HepG2 (cell line): ENCODE results near the gene ARHGEF12. TPM values are rescaled to one million over a fixed set of nuclear protein-coding genes. Genes with fewer than 3 reads are reported as not detected.

ENCODE experiments used
- ATAC-seq: fragments of 200-7000 bp; cut with Tn5 transposase; 3 replicates; pipeline ENCODE4 v1.9.1; 2020; ENCODE audit warnings: mild to moderate bottlenecking, moderate library complexity
- BruUV-seq: library from RNA; stranded (reverse); fragments of 400-500 nt; replicated peaks from 2 replicates; lab custom pipeline; 2021; lab: Mats Ljungman, UMichigan
- CTCF ChIA-PET: fragments of 300-600 bp; formaldehyde crosslinking; extraction: SDS; loops from one replicate; lab custom pipeline; 2021; ENCODE audit warnings: low total read pairs, inconsistent platforms, low intra/inter-chr PET ratio; lab: Yijun Ruan, JAX
- POLR2A ChIA-PET: fragments of 350-600 bp; sonication (Branson Sonifier 250); formaldehyde crosslinking; loops from one replicate; lab custom pipeline; 2020; ENCODE audit warnings: antibody characterized with exemption, inconsistent platforms; lab: Yijun Ruan, JAX
- DNase-seq: peaks from one replicate; pipeline ENCODE4 v3.0.0-alpha.2; 2015; ENCODE audit warnings: low spot score
- FAIRE-seq: peaks from 3 replicates; lab custom pipeline; 2011; peaks lifted over from hg19 to GRCh38; lab: Jason Lieb, UNC
- H2AFZ ChIP-seq: one replicate; pipeline ENCODE4 v1.6.1; 2011; ENCODE audit warnings: low read length, inconsistent platforms
- H3K27ac ChIP-seq: fragments of 300-600 bp; 3 replicates; pipeline ENCODE4 v1.8.0; 2011; ENCODE audit warnings: mixed run types, mild to moderate bottlenecking, mixed read lengths, low read length, inconsistent platforms; ENCODE audit not compliant: insufficient read depth; ENCODE audit errors: extremely low read length
- H3K27me3 ChIP-seq, 2 experiments: fragments of 200-600 bp in 1 of 2; 2 replicates in 1 of 2; 3 replicates in 1 of 2; pipeline versions ENCODE4 v1.6.0 to v1.8.0; 2011; ENCODE audit warnings: low read length in 2 of 2, mild to moderate bottlenecking in 2 of 2, moderate library complexity in 2 of 2, inconsistent platforms in 1 of 2; ENCODE audit not compliant: insufficient read depth in 2 of 2, control insufficient read depth in 1 of 2
- H3K36me3 ChIP-seq, 2 experiments: fragments of 200-600 bp in 1 of 2; replicated peaks in 1 of 2; 2 replicates in 1 of 2; 3 replicates in 1 of 2; pipeline versions ENCODE4 v1.5.1 to v1.8.0; 2011; ENCODE audit warnings: low read length in 2 of 2, inconsistent platforms in 1 of 2; ENCODE audit not compliant: insufficient read depth in 2 of 2, control insufficient read depth in 1 of 2
- H3K4me1 ChIP-seq: 2 replicates; pipeline ENCODE4 v1.5.1; 2012; ENCODE audit warnings: low read length, inconsistent platforms; ENCODE audit not compliant: insufficient read depth
- H3K4me2 ChIP-seq: 2 replicates; pipeline ENCODE4 v1.6.0; 2011; ENCODE audit warnings: low read depth, low read length, inconsistent platforms
- H3K4me3 ChIP-seq, 3 experiments: fragments of 200-600 bp in 1 of 3; sonication (generic), shearing (Covaris generic) in 1 of 3; replicated peaks in 1 of 3; 2 replicates each; pipeline ENCODE4 v1.5.1; 2011 to 2016; ENCODE audit warnings: low read length in 3 of 3, inconsistent platforms in 2 of 3, low read depth in 2 of 3, mild to moderate bottlenecking in 2 of 3, control low read depth in 1 of 3, mixed read lengths in 1 of 3; ENCODE audit not compliant: insufficient read depth in 1 of 3
- H3K79me2 ChIP-seq: one replicate; pipeline ENCODE4 v1.6.1; 2011; ENCODE audit warnings: low read length, inconsistent platforms; ENCODE audit not compliant: insufficient read depth
- H3K9ac ChIP-seq: 2 replicates; pipeline ENCODE4 v1.6.0; 2011; ENCODE audit warnings: mild to moderate bottlenecking, low read depth, low read length, inconsistent platforms; ENCODE audit not compliant: insufficient read depth
- H3K9me3 ChIP-seq: 2 replicates; pipeline ENCODE4 v1.5.1; 2012; ENCODE audit warnings: mild to moderate bottlenecking, low read length
- H4K20me1 ChIP-seq: 2 replicates; pipeline ENCODE4 v1.6.0; 2011; ENCODE audit warnings: inconsistent platforms, mild to moderate bottlenecking, low read length, moderate library complexity; ENCODE audit not compliant: insufficient read depth
- AGO2 ChIP-seq: fragments of 200-400 bp; formaldehyde crosslinking; optimal IDR thresholded peaks from 2 replicates; pipeline ENCODE3; 2017; ENCODE audit warnings: mild to moderate bottlenecking, low read depth, low read length, moderate library complexity
- DNMT1 ChIP-seq: sonication (generic); formaldehyde crosslinking; IDR thresholded peaks from 2 replicates; pipeline ENCODE4 v1.5.1; 2020; ENCODE audit warnings: mild to moderate bottlenecking, missing genetic modification reagents
- ERF ChIP-seq: IDR thresholded peaks from 2 replicates; pipeline ENCODE4 v1.6.1; 2018; ENCODE audit warnings: missing biosample characterization, missing genetic modification reagents
- PITX1 ChIP-seq: sonication (generic); formaldehyde crosslinking; IDR thresholded peaks from 2 replicates; pipeline ENCODE4 v1.5.1; 2020; ENCODE audit warnings: mild to moderate bottlenecking, missing genetic modification reagents
- RFX3 ChIP-seq: IDR thresholded peaks from 2 replicates; pipeline ENCODE4 v1.6.1; 2016; ENCODE audit warnings: missing biosample characterization, missing genetic modification reagents
- TBX2 ChIP-seq: sonication (generic); formaldehyde crosslinking; IDR thresholded peaks from 2 replicates; pipeline ENCODE4 v1.5.0; 2020; ENCODE audit warnings: missing genetic modification reagents, mild to moderate bottlenecking, borderline replicate concordance
- ZNF720 ChIP-seq: sonication (generic); formaldehyde crosslinking; IDR thresholded peaks from 2 replicates; pipeline ENCODE4 v1.4.0; 2020; ENCODE audit warnings: missing genetic modification reagents
- WGBS: methylation state at CpG from one replicate; pipeline ENCODE4 v1.1.6; 2017; ENCODE audit warnings: low lambda C conversion rate; 5-methylcytosine and 5-hydroxymethylcytosine counted together
- in situ Hi-C: cut with HindIII; loops from 2 replicates; pipeline ENCODE4 v1.10.0; 2017; ENCODE audit warnings: low pct_unique_long_range_greater_than_20kb; ENCODE audit not compliant: extremely low pct_ligation_motif_present
- intact Hi-C: fragments of 100-400 bp; cut with micrococcal nuclease; formaldehyde crosslinking; loops from one replicate; pipeline ENCODE4 v1.10.0; 2022; ENCODE audit not compliant: unreplicated experiment
- polyA plus RNA-seq, 8 experiments: library from polyadenylated mRNA; depleted of rRNA in 3 of 8; stranded (reverse) in 7 of 8; unstranded in 1 of 8; fragments of >200 nt; fragmentation: Illumina TruSeq in 4 of 8; extraction: Trizol in 4 of 8; gene quantifications; 2 replicates each; pipeline versions ENCODE4 v1.2.1 to v1.2.3, GENCODE V29; 2011 to 2016; ENCODE audit warnings: low read depth in 4 of 8, missing spikeins in 1 of 8, mixed read lengths in 1 of 8; ENCODE audit not compliant: insufficient read depth in 1 of 8
- total RNA-seq, 5 experiments: library from RNA; depleted of rRNA; stranded (reverse); fragments of >200 nt; fragmentation: Illumina TruSeq; extraction: Trizol; gene quantifications; 2 replicates each; pipeline ENCODE4 v1.2.3, GENCODE V29; 2016; ENCODE audit warnings: low read depth in 1 of 5
- TF ChIP-seq, protein P1 (sequence below): IDR thresholded peaks from 2 replicates; pipeline ENCODE4 v1.6.1; 2016; ENCODE audit warnings: control low read depth
- TF ChIP-seq, protein P2 (sequence below): sonication (generic); formaldehyde crosslinking; IDR thresholded peaks from 2 replicates; pipeline ENCODE4 v1.4.0; 2020; ENCODE audit warnings: missing genetic modification reagents, mild to moderate bottlenecking, borderline replicate concordance
- TF ChIP-seq, protein P3 (sequence below): sonication (generic); formaldehyde crosslinking; IDR thresholded peaks from 2 replicates; pipeline ENCODE4 v1.8.0; 2022; ENCODE audit warnings: low read depth, missing genetic modification reagents

ARHGEF12 gene
- total and polyA plus RNA-seq, 2 of the 13 experiments (the other 11 are each of a cell fraction or from before 2014, with no cell fraction given) = 17.9 to 54.4 TPM

DNA sequence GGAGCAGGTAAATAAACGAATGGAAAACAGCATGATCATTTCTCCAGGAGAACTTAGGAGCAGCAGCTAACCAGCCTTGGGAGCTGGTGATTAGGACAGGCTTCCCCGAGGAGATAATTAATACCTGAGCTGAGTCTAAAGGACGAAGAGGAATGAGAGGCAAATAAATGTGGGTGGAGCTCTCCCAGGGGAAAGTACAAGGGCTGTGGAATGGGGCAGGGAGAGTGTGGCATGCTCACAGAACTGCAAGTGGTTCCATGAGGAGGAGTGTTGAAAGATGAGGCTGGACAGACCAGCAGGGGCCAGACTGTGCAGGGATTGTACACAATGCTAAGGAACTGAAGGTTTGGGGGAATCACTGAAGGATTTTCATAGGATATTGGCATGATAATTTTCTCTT, 25.3 kb upstream of the ARHGEF12 start:
- H3K4me1 ChIP-seq = peaks cover 5% of the 10 kb centered on the region; the same call in 1 of the 2 replicates
- no peak overlapping the region for H3K4me3 ChIP-seq
- H2AFZ ChIP-seq = no peak overlapping the region
- ATAC-seq (no peak), FAIRE-seq (no peak), DNase-seq (no peak)
- 0% methylated on average over 3 of the region's 3 CpGs for WGBS
- ChIA-PET POLR2A (no interaction called here), CTCF (no interaction called here)
- H3K9me3 ChIP-seq = no peaks in the 10 kb centered on the region
- TF ChIP-seq, protein P1, sequence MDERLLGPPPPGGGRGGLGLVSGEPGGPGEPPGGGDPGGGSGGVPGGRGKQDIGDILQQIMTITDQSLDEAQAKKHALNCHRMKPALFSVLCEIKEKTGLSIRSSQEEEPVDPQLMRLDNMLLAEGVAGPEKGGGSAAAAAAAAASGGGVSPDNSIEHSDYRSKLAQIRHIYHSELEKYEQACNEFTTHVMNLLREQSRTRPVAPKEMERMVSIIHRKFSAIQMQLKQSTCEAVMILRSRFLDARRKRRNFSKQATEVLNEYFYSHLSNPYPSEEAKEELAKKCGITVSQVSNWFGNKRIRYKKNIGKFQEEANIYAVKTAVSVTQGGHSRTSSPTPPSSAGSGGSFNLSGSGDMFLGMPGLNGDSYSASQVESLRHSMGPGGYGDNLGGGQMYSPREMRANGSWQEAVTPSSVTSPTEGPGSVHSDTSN (CRISPR knock-in tag) = no peak
- TF ChIP-seq DNMT1 (CRISPR knock-in tag) (no peak), PITX1 (no peak), TBX2 (CRISPR knock-in tag) (no peak), ZNF720 (CRISPR knock-in tag) (no peak), RFX3 (CRISPR knock-in tag) (no peak), AGO2 (no peak), ERF (CRISPR knock-in tag) (no peak)
- TF ChIP-seq, protein P2, sequence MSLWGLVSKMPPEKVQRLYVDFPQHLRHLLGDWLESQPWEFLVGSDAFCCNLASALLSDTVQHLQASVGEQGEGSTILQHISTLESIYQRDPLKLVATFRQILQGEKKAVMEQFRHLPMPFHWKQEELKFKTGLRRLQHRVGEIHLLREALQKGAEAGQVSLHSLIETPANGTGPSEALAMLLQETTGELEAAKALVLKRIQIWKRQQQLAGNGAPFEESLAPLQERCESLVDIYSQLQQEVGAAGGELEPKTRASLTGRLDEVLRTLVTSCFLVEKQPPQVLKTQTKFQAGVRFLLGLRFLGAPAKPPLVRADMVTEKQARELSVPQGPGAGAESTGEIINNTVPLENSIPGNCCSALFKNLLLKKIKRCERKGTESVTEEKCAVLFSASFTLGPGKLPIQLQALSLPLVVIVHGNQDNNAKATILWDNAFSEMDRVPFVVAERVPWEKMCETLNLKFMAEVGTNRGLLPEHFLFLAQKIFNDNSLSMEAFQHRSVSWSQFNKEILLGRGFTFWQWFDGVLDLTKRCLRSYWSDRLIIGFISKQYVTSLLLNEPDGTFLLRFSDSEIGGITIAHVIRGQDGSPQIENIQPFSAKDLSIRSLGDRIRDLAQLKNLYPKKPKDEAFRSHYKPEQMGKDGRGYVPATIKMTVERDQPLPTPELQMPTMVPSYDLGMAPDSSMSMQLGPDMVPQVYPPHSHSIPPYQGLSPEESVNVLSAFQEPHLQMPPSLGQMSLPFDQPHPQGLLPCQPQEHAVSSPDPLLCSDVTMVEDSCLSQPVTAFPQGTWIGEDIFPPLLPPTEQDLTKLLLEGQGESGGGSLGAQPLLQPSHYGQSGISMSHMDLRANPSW (CRISPR knock-in tag) = no peak
- TF ChIP-seq, protein P3, sequence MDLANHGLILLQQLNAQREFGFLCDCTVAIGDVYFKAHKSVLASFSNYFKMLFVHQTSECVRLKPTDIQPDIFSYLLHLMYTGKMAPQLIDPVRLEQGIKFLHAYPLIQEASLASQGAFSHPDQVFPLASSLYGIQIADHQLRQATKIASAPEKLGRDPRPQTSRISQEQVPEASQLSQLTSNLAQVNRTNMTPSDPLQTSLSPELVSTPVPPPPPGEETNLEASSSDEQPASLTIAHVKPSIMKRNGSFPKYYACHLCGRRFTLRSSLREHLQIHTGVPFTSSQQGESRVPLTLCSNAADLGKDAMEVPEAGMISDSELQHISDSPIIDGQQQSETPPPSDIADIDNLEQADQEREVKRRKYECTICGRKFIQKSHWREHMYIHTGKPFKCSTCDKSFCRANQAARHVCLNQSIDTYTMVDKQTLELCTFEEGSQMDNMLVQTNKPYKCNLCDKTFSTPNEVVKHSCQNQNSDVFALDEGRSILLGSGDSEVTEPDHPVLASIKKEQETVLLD = no peak
- H4K20me1 ChIP-seq = no peaks in the 10 kb centered on the region
- no peak overlapping the region for H3K4me2 ChIP-seq
- in situ Hi-C loops (no loop called here), intact Hi-C loops (no loop called here)
- no peak overlapping the region for H3K9ac ChIP-seq
- H3K27me3 ChIP-seq = peaks cover 1 to 33% of the 10 kb centered on the region in 2 experiments; a peak in 3 of 5 replicates
- H3K27ac ChIP-seq = no peak overlapping the region
- no peaks in the 10 kb centered on the region for H3K36me3 ChIP-seq
- no TSS peak for BruUV-seq
- no peaks in the 10 kb centered on the region for H3K79me2 ChIP-seq
